B cell (primary cell): ENCODE results near the gene RGS6.

ENCODE experiments used
- CTCF ChIP-seq: fragments of 200-600 bp; IDR thresholded peaks from one replicate; pipeline ENCODE4 v1.8.0; 2022; ENCODE audit warnings: antibody characterized with exemption, mild to moderate bottlenecking
- EZH2 ChIP-seq: IDR thresholded peaks from 2 replicates; pipeline ENCODE4 v1.6.1; 2012; ENCODE audit warnings: borderline replicate concordance, low read depth, mild to moderate bottlenecking, moderate library complexity, low read length; ENCODE audit not compliant: insufficient read depth, poor library complexity, severe bottlenecking

- TF ChIP-seq CTCF (no peak), EZH2 (no peak)
Measured at GRCh38 chr14:72341237-72341636, 409.0 kb downstream of the RGS6 start.
